Stimulated activated CD4-positive, alpha-beta T cell treated with anti-CD3 and anti-CD28 coated beads, TNF-alpha, amount 100 ng/mL, for 1 hour (primary cell): ENCODE data around the gene FERMT2.
"Not testable (repeated sequence)": the region's sequence is repeated elsewhere in the genome, so short reads cannot be mapped to it uniquely, and the experiment has no call there.

ENCODE experiments used
- DNase-seq, 3 donors: peaks; one replicate each; pipeline ENCODE4 v3.0.0-alpha.2; 2020; ENCODE audit warnings: low read depth in 3 of 3, low spot score in 1 of 3

The FERMT2 gene

DNA sequence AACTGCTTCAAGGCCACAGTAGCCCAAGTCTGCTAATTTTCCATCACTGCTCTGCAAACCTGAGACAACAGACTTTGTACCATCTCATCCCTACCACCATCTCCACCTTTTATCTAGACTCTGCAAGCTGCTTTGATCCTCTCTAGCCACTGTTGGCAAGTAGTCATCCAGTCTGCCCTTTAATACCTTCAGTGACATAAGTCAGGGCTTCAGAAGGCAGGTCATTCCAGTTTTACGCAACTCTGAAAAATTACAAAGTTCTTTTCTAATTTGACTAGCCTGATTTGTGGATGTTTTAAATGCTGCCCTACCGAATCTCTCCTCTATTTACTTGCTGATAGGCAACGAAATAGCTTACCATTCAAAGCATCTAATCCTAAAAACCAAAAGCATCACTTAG lies 2.8 kb downstream of the FERMT2 start:
- no peak for DNase-seq

DNA sequence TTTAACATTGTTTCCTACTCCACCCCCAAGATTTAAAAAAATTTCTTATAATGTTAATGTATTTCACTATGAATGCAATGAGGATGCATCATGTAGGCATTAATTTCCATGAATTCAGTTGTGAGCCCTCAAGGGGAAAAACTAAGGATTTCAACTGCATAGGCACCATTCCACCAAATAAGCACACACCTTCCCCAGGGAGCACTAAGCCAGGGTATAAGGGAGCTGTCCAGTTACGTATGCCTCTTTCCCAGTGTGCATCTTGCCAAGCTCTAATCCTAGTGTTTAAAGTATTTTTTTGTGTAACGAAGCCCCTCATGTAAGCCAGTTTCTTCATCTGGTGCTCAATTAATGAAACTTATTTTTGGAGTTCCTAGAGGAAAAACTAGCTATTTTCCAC lies 6.6 kb downstream of the FERMT2 start:
- DNase-seq: no peak

- DNase-seq: no peak
Measured at GRCh38 chr14:52939427-52939826, 11.4 kb downstream of the FERMT2 start.

DNA sequence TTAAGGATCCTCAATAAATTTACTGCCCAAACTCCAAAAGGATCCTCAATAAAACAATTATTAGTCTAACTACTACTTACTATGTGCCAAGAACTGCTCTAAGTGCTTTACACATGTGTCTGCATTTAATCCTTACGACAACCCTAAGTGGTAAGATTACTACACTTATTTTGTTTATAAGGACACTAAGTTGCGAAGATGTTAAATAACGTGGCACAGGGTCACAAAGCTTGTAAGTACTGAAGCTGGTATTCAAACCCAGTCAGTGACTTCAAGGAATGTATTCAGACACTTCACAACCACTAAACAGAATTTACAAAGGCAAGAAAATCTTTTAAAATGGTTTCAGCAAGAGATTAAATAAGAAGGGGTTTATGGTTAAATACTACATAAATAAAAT lies 13.0 kb downstream of the FERMT2 start:
- DNase-seq: no peak

- no peak for DNase-seq
Measured at GRCh38 chr14:52937306-52937705, 13.5 kb downstream of the FERMT2 start.

DNA sequence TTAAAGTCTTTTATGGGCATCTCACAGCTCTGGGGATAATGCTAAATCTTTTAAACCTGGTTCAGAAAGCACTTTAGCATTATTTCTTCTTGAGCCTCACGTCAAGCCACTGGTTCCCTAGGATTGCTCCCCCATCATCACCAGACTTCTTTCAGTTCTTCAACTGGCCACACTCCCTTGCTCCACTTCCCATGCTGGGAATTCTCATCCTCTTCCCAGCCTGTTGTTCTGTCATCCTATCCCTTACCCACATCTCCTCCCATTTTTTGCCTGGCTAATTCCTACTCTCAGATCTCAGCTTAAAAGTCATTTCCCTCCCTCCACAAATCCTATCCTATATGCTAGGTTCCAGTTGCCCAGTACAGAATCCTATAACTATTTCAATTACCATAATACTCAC lies 14.4 kb downstream of the FERMT2 start:
- DNase-seq: no peak

- no peak for DNase-seq
Measured at GRCh38 chr14:52935833-52936232, 15.0 kb downstream of the FERMT2 start.

DNA sequence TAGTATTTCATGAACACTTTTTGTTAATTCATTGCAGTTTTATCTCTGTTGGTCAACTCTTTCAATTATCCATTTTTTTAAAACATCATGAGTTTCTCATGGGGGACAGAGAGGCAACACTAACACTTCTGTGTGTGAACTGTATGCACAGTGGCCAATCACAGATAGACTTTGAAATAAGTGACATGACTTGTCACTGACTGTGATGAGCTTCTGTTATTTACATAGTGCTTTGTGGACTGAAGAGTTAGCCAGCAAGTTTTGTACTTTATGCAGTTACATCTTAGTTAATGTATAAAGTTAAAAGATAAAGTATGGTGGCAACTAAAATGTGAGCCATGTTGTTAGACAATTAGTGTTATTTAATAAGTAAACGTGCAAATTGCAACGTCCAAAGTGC lies 16.1 kb downstream of the FERMT2 start:
- DNase-seq: no peak

DNA sequence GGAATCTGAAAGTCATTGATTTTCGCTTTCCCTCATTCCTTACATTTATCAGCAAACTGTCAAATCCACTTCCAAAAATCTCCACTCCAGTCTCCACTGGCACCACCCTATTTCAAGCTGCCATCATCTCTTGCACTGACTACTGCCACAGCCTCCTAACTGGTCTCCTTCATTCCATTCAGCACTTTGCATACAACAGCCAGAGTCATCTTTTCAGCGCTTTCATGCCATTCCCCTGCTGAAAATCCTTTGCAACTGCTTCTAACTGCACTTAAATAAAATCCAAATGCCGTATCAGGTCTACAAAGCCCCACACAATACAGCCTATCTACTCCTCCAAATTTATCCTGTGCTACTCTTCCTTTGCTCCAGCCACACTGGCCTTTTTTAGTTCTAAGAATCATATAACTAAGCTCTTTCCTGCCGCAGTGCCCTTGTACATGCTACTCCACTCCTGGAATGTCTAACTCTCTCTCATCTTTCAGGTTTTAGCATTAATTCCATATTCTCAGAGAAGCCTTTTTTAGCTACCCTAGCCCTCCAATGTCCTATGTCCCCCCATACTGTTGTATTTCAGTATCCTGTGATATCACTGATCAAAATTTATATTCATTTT lies 21.6 kb downstream of the FERMT2 start:
- no peak for DNase-seq

GRCh38 chr14:52926953-52927352 lies 23.9 kb downstream of the FERMT2 start:
- no peak for DNase-seq

DNA sequence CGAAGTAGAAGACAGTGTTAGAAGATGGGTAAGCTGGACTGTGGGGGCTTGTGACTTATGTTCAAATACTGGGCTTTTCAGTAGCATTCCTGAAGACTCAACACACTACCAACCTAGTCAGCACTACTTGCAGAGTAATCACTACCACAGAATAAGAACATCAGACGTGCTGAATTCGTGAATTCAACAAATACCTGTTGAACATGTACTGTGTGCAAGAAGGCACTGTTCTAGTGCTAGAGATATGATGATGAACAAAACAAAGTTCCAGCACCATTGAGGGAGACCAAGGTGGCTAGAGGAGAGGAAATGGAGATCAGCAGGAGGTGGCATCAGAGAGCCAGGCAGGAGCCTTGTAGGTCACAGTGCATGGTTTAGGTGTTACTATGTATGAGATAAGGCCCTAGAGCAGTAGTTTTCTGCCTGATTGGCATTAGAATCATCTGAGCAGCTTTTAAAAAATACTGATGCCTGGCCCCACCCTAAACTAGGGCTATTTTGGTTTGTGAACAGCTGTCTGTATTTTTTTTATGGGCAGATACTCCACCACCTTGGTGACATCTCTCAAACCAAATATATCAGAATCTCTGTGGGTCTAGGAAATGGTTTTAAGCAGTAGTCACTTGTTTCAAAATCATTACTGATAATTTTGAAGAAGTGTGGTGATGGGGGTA lies 26.8 kb downstream of the FERMT2 start:
- no peak for DNase-seq

- no peak for DNase-seq
Measured at GRCh38 chr14:52922656-52923055, 28.2 kb downstream of the FERMT2 start.

DNA sequence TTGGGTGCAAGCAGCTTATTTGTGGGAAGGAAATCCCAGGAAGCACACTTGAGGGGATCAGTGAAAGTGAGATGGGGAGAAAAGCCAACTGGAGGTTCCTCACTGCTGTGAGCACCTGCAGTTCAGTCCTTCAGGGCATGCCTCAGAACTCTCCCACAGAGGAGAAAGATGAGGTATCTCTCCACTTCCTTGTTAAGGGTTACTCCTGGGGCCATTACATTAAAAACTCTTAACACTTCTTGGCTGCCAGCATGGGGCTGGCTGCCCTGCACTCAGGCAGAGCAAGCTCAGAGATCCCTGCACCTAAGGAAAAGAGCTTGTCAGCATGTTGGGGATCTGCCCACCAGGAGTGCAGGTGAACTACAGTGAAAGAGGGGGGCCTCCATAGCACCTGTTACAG lies 28.8 kb downstream of the FERMT2 start:
- no peak for DNase-seq

GRCh38 chr14:52920411-52920810 lies 30.4 kb downstream of the FERMT2 start:
- not testable (repeated sequence) for DNase-seq

DNA sequence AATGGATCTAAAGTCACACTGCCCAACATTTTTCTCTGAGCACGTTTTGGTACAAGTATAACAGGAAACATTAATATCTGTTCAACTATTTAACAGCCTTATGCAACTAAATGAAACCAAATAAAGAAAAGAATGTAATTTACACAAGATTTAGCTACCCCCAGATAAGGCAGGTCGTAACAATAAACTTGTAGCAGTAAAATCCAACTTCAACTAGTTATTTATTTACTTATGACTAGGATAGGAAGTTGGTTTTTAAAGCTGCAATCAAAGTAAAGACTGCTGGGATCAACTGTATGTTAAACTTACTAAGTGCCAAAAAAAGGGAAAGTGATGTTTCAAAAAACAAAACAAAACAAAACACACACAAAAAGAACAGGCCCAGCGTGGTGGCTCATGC lies 30.9 kb downstream of the FERMT2 start:
- no peak for DNase-seq

DNA sequence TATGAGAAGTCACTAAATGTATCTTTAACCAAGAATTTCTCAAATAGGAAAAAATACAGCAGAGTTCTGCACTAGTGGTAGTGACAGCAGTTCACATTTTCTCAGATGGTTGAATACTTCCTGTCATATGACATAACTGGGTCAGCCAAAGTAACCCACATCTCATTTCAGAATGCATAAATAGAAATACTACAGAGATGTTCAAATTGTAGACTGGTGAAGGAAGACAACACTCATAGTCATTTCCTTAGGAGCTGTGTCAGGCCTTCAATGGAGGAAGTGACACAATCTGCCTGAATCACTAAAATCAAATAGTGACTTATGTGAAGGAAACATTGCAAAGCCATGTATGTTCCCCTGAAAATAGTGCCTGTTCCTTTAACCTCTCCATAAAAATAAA lies 32.4 kb downstream of the FERMT2 start:
- peak in 1 of 3 donors; percentile 2 for DNase-seq

DNA sequence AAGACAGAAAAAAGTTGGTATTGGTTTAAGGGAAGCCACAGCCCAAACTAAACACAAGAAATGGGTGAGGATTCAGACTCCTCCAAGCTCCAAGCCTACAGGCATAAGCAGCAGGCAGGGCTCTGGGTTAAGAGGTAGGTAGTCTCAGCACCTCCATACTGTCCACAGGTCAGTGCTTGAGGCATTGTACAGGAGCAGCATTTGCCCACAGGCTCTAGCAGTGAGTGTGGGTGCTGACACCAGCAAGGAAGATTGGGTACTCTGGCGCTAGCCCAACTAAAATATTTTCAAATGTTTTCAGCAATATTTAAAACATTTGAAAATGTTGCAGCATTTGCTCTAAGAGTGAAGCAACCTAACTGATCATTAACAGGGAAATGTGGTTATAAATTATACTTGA lies 33.1 kb downstream of the FERMT2 start:
- DNase-seq: no peak

DNA sequence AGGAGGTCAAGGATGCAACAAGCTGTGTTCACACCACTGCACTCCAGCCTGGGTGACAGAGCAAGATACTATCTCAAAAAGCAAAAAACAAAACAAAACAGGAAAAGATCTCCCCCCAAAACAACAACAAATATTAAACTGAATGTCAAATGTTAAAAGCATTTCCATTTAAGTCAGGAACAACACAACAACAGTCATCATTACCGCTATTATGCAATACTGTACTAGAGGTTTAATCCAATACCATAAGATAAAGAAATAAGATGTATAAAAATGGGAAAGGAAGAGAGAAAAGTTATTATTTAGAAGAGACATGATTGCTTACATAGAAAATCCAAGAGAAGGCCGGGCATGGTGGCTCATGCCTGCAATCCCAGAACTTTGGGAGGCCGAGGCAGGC lies 36.6 kb downstream of the FERMT2 start:
- no peak for DNase-seq

- no peak for DNase-seq
Measured at GRCh38 chr14:52913271-52913670, 37.6 kb downstream of the FERMT2 start.

DNA sequence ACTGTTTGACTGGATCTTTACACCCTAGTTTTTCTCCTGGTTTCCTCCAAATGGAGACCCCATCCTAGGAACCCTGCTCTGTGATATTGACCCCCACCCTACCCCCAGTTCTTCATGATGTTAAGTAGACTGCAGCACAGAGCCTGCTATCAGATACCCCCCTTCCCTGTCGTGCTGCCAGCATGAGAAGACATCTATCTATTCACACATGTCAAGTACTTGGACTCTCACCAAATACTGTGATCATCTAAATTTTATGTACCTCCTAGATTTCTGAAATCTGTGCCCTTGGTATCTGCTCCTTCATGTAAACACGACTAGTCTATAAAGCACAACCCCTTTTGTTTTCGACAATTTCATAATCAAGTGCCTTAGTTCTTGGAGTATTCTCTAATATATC lies 38.9 kb downstream of the FERMT2 start:
- DNase-seq: no peak

GRCh38 chr14:52910572-52910971 lies 40.3 kb downstream of the FERMT2 start:
- no peak for DNase-seq

DNA sequence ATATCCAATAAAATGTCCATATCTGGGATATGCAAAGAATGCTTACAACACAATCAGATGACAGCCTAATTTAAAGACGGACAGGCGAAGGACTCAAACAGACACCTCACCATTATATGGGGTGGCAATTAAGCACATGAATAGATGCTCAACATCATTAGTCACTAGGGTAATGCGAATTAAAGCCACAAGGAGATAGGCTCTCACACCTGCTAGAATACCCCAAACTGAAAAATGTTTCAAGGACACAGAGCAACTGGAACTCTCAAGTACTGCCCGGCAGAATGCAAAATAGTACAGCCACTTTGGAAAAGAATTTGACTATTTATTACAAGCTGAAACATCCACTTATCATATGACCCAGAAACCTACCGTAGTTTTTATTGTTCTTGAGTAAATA lies 42.9 kb downstream of the FERMT2 start:
- DNase-seq: no peak

- no peak for DNase-seq
Measured at GRCh38 chr14:52906141-52906601, 44.7 kb downstream of the FERMT2 start.
